K562 (cell line): Measurements from ENCODE around the gene FEV. TPM values are rescaled to one million over a fixed set of nuclear protein-coding genes. Genes with fewer than 3 reads are reported as not detected.

ENCODE experiments used
- CBFB ChIP-seq: sonication (generic); formaldehyde crosslinking; IDR thresholded peaks from 2 replicates; pipeline ENCODE4 v1.4.0; 2020; ENCODE audit warnings: mild to moderate bottlenecking, missing genetic modification reagents
- CEBPZ ChIP-seq: fragments of 150-350 bp; IDR thresholded peaks from 2 replicates; pipeline ENCODE4 v1.6.1; 2014; ENCODE audit warnings: low read depth, mild to moderate bottlenecking, low read length, borderline replicate concordance
- DACH1 ChIP-seq: fragments of 450-650 bp; IDR thresholded peaks from 2 replicates; pipeline ENCODE4 v1.6.1; 2018; ENCODE audit not compliant: partially characterized antibody
- ETS1 ChIP-seq: conservative IDR thresholded peaks from 2 replicates; pipeline ENCODE4 v1.6.1; 2011; ENCODE audit warnings: low read depth, mild to moderate bottlenecking, low read length; ENCODE audit not compliant: control insufficient read depth
- FOXJ2 ChIP-seq: fragments of 200-800 bp; sonication (Bioruptor generic); IDR thresholded peaks from 2 replicates; pipeline ENCODE4 v1.6.1; 2016; ENCODE audit warnings: missing genetic modification characterization, missing compliant biosample characterization
- HNRNPLL ChIP-seq: fragments of 200-400 bp; formaldehyde crosslinking; IDR thresholded peaks from 2 replicates; pipeline ENCODE4 v1.6.1; 2017; ENCODE audit warnings: low read length, low read depth, mild to moderate bottlenecking; ENCODE audit not compliant: poor library complexity, severe bottlenecking
- KDM1A ChIP-seq, 2 experiments: fragments of 450-650 bp; IDR thresholded peaks; 2 replicates each; pipeline ENCODE4 v1.6.1; 2016; ENCODE audit warnings: mild to moderate bottlenecking in 2 of 2
- LEF1 ChIP-seq: fragments of 450-650 bp; IDR thresholded peaks from 2 replicates; pipeline ENCODE4 v1.6.1; 2016; ENCODE audit warnings: mild to moderate bottlenecking
- MAFF ChIP-seq: IDR thresholded peaks from 2 replicates; pipeline ENCODE4 v1.6.1; 2012; ENCODE audit warnings: low read length, improper control_type of control experiment
- MTA3 ChIP-seq: fragments of 450-650 bp; formaldehyde crosslinking; IDR thresholded peaks from 2 replicates; pipeline ENCODE4 v1.6.1; 2017; ENCODE audit warnings: mild to moderate bottlenecking, borderline replicate concordance
- NFIC ChIP-seq: fragments of 450-650 bp; IDR thresholded peaks from 2 replicates; pipeline ENCODE4 v1.6.1; 2017; ENCODE audit warnings: mild to moderate bottlenecking, inconsistent platforms
- PBX2 ChIP-seq, 2 experiments: IDR thresholded peaks in 1 of 2; conservative IDR thresholded peaks in 1 of 2; 2 replicates each; pipeline ENCODE4 v1.6.1; 2016; ENCODE audit warnings: low read depth in 2 of 2, mild to moderate bottlenecking in 1 of 2, missing compliant biosample characterization in 1 of 2, missing genetic modification characterization in 1 of 2, moderate library complexity in 1 of 2
- RBM15 ChIP-seq: fragments of 200-400 bp; formaldehyde crosslinking; IDR thresholded peaks from 2 replicates; pipeline ENCODE4 v1.6.1; 2018; ENCODE audit warnings: mild to moderate bottlenecking, low read length, moderate library complexity; ENCODE audit not compliant: insufficient read depth
- SMARCA5 ChIP-seq: fragments of 450-650 bp; IDR thresholded peaks from 2 replicates; pipeline ENCODE4 v1.6.1; 2016
- TCF3 ChIP-seq: sonication (generic); formaldehyde crosslinking; IDR thresholded peaks from 2 replicates; pipeline ENCODE4 v1.4.0; 2020; ENCODE audit warnings: mild to moderate bottlenecking, missing genetic modification reagents
- TOE1 ChIP-seq, 2 experiments: fragments of 450-650 bp in 1 of 2; sonication (generic) in 1 of 2; formaldehyde crosslinking in 1 of 2; IDR thresholded peaks; 2 replicates each; pipeline versions ENCODE4 v1.7.1 to v1.8.0; 2016 to 2022; ENCODE audit warnings: borderline replicate concordance in 2 of 2, mild to moderate bottlenecking in 2 of 2, antibody characterized with exemption in 1 of 2, inconsistent platforms in 1 of 2, low read depth in 1 of 2, missing genetic modification reagents in 1 of 2, moderate library complexity in 1 of 2
- ZBTB1 ChIP-seq: sonication (generic); formaldehyde crosslinking; IDR thresholded peaks from 2 replicates; pipeline ENCODE4 v1.8.1; 2023; ENCODE audit warnings: missing genetic modification reagents, low read depth, mild to moderate bottlenecking, borderline replicate concordance
- ZNF140 ChIP-seq: fragments of 250-450 bp; sonication (Bioruptor Pico); IDR thresholded peaks from 2 replicates; pipeline ENCODE4 v1.8.0; 2021; ENCODE audit warnings: moderate library complexity, mild to moderate bottlenecking, inconsistent platforms
- ZNF436 ChIP-seq: fragments of 250-450, 450-650 bp; sonication (Bioruptor Pico); formaldehyde crosslinking; IDR thresholded peaks from 2 replicates; pipeline ENCODE4 v1.7.0; 2020; ENCODE audit warnings: mild to moderate bottlenecking
- ZNF77 ChIP-seq: fragments of 250-450 bp; sonication (Bioruptor Pico); IDR thresholded peaks from 2 replicates; pipeline ENCODE4 v1.5.0; 2020
- polyA plus RNA-seq, 8 experiments: library from polyadenylated mRNA; depleted of rRNA in 4 of 8; stranded (reverse) in 5 of 8; unstranded in 3 of 8; fragments of >200 nt; fragmentation: Nextera tagmentation in 2 of 8; fragmentation: Illumina TruSeq in 1 of 8; extraction: Ambion mirVana in 2 of 8; extraction: Trizol in 1 of 8; gene quantifications; 2 replicates each; pipeline versions ENCODE4 v1.2.1 to v1.2.3, GENCODE V29; 2011 to 2014; ENCODE audit warnings: inconsistent platforms in 1 of 8, missing spikeins in 1 of 8
- total RNA-seq, 7 experiments: library from RNA; depleted of rRNA in 6 of 7; stranded (reverse); fragments of >200 nt in 6 of 7; fragmentation: Illumina TruSeq in 2 of 7; extraction: Trizol in 2 of 7; gene quantifications; 2 replicates each; pipeline versions ENCODE4 v1.2.1 to v1.2.3, GENCODE V29; 2011 to 2021; ENCODE audit warnings: low replicate concordance in 1 of 7

The FEV gene
- total and polyA plus RNA-seq, 9 of the 15 experiments (the other 6 are each of a cell fraction or from before 2014, with no cell fraction given) = 0.08 to 1.6 (median 0.62) TPM; not detected in 1

- TF ChIP-seq CEBPZ = no peak
- no peak for TF ChIP-seq MTA3
- TF ChIP-seq PBX2 (CRISPR knock-in tag; IDR thresholded peaks at IDR 0.05; ENCODE audit: low read depth) = no peak
- TF ChIP-seq PBX2 (tag; conservative IDR thresholded peaks at IDR 0.05; ENCODE audit: low read depth) = peak; percentile 37; the same call in 1 of the 2 replicates
- TF ChIP-seq ZNF436 (CRISPR knock-in tag) = no peak
- TF ChIP-seq HNRNPLL = no peak
- no peak for TF ChIP-seq ZBTB1
- peak in 1 of 2 experiments; percentile 28; a peak in 1 of 4 replicates for TF ChIP-seq KDM1A (IDR thresholded peaks at IDR 0.05)
- no peak for TF ChIP-seq ZNF77 (CRISPR knock-in tag)
- no peak for TF ChIP-seq LEF1
- peak; percentile 17; the same call in 1 of the 2 replicates for TF ChIP-seq TCF3 (CRISPR knock-in tag)
- no peak for TF ChIP-seq ZNF140 (CRISPR knock-in tag)
- TF ChIP-seq SMARCA5 = no peak
- no peak for TF ChIP-seq ETS1
- peak; percentile 95 for TF ChIP-seq MAFF
- TF ChIP-seq FOXJ2 (tag) = 0 out of 2 replicates have a peak, but pooled peaks have one; percentile 50
- TF ChIP-seq DACH1 = peak; percentile 83
- no peak for TF ChIP-seq CBFB (CRISPR knock-in tag)
- TF ChIP-seq NFIC = 0 out of 2 replicates have a peak, but pooled peaks have one; percentile 15
- no peak for TF ChIP-seq TOE1 (IDR thresholded peaks at IDR 0.05; ENCODE audit: borderline replicate concordance)
- no peak for TF ChIP-seq TOE1 (CRISPR knock-in tag; IDR thresholded peaks at IDR 0.05; ENCODE audit: borderline replicate concordance, low read depth)
- TF ChIP-seq RBM15 = no peak
Observed at GRCh38 chr2:218964041-218964771, 20.8 kb downstream of the FEV start (continued).
